Measurements from ENCODE around the gene PTEN.

The PTEN gene

DNA sequence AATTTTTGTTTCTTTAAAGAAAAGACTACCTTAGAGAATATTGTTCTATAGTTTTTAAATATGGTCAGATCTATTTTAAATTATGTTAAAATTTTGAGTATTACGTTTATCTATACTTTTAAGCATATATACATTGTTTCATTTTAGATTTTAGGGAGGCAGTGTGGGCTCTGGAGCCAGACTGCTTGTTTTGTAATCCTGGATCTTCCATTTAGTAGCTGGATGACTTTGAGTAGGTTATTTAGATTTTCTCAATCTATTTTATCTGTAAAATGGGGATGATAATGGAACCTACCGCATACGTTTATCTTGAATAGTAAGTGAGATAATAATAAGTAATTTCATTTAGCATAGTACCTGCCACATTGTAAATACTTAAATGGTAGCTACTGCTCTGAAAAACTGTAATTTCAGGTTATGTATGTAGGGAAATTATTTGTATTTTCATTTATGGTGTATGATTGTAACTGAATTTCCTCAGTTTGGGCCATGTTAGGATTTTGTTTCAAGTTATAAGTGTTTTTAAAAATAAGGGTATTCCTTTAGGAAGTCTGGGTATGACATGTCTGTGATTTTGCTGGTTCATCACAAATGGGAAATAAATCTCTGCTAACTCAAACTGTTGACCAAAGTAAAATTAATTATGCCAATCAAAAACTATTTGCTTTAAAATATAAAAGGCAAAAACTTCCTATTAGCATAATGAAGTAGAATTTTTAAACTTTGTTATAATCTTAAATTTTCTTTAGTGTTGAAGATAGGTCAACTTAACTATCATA lies 6.5 kb downstream of the PTEN start:
- Histone ChIP-seq H3K4me2 (ENCODE audit: low read length) (no peak overlapping the region), H2BK5ac (ENCODE audit: low read depth, low read length, poor library complexity) (no peak overlapping the region), H4K8ac (ENCODE audit: low read depth, low read length) (no peak overlapping the region), H2AK5ac (ENCODE audit: low read length) (no peak overlapping the region), H3K9me3 (ENCODE audit: insufficient read depth, low read depth, low read length) (no peaks in the 10 kb centered on the region), H3K23ac (ENCODE audit: low read length) (no peak overlapping the region), H3K4ac (ENCODE audit: low read depth, low read length) (no peak overlapping the region), H3K79me1 (ENCODE audit: low read length) (no peaks in the 10 kb centered on the region), H4K91ac (ENCODE audit: low read depth, low read length) (no peak overlapping the region), H4K12ac (ENCODE audit: low read depth, low read length) (no peak overlapping the region), H3K4me3 (ENCODE audit: low read depth, low read length) (no peak overlapping the region), H2BK12ac (ENCODE audit: low read length) (no peak overlapping the region), H3K27ac (ENCODE audit: low read depth, low read length) (no peak overlapping the region), H3K14ac (ENCODE audit: low read length) (no peak overlapping the region), H3K27me3 (ENCODE audit: insufficient read depth, low read length) (no peaks in the 10 kb centered on the region), H3K79me2 (ENCODE audit: control insufficient read depth, insufficient read depth, low read length, poor library complexity) (peaks cover 7% of the 10 kb centered on the region), H3K4me1 (ENCODE audit: control insufficient read depth in 1 of 2, insufficient read depth in 2 of 2, low read length in 2 of 2) (no peaks in the 10 kb centered on the region), H2BK120ac (ENCODE audit: insufficient read depth, low read length, poor library complexity) (no peak overlapping the region), H3K18ac (ENCODE audit: low read length) (no peak overlapping the region), H2AFZ (ENCODE audit: insufficient read depth, low read length, poor library complexity) (no peak overlapping the region), H3K9ac (ENCODE audit: low read length) (no peak overlapping the region), H3K36me3 (ENCODE audit: control insufficient read depth in 1 of 2, insufficient read depth in 2 of 2, low read length in 2 of 2) (no peaks in the 10 kb centered on the region)
- no peak for DNase-seq
- no CpG with 5 or more reads among the region's 3 CpGs for WGBS (ENCODE audit: extremely low coverage, insufficient coverage, insufficient read length)

DNA sequence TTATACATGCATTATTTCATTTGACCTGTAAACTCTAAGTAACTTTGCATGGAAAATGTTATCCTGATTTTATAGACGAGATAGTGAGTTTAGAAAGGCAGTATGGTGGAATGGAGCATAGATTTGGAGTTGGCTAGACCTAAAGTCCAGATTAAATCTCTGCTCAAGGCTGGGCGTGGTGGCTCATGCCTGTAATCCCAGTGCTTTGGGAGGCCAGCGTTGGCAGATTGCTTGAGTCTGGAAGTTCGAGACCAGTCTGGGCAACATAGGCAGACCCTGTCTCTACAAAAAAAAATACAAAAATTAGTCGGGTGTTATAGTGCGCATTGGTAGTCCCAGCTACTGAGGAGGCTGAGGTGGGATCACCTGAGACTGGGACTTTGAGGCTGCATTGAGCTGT lies 9.4 kb downstream of the PTEN start:
- no peak overlapping the region for H4K12ac ChIP-seq (ENCODE audit: low read depth, low read length)
- H3K4me2 ChIP-seq (ENCODE audit: low read length) = no peak overlapping the region
- no peaks in the 10 kb centered on the region for H3K79me1 ChIP-seq (ENCODE audit: low read length)
- H2BK5ac ChIP-seq (ENCODE audit: low read depth, low read length, poor library complexity) = no peak overlapping the region
- peak overlapping the region; percentile 76 for H3K4ac ChIP-seq (ENCODE audit: low read depth, low read length)
- no peak overlapping the region for H3K9ac ChIP-seq (ENCODE audit: low read length)
- no peak overlapping the region for H3K4me3 ChIP-seq (ENCODE audit: low read depth, low read length)
- H2BK120ac ChIP-seq (ENCODE audit: insufficient read depth, low read length, poor library complexity) = no peak overlapping the region
- H3K27ac ChIP-seq (ENCODE audit: low read depth, low read length) = no peak overlapping the region
- H3K18ac ChIP-seq (ENCODE audit: low read length) = no peak overlapping the region
- no peaks in the 10 kb centered on the region for H3K36me3 ChIP-seq (ENCODE audit: control insufficient read depth in 1 of 2, insufficient read depth in 2 of 2, low read length in 2 of 2)
- H4K8ac ChIP-seq (ENCODE audit: low read depth, low read length) = no peak overlapping the region
- no peak for DNase-seq
- H2AFZ ChIP-seq (ENCODE audit: insufficient read depth, low read length, poor library complexity) = no peak overlapping the region
- no peak overlapping the region for H3K23ac ChIP-seq (ENCODE audit: low read length)
- no peaks in the 10 kb centered on the region for H3K27me3 ChIP-seq (ENCODE audit: insufficient read depth, low read length)
- H3K9me3 ChIP-seq (ENCODE audit: insufficient read depth, low read depth, low read length) = no peaks in the 10 kb centered on the region
- H2AK5ac ChIP-seq (ENCODE audit: low read length) = no peak overlapping the region
- no peak overlapping the region for H2BK12ac ChIP-seq (ENCODE audit: low read length)
- H3K14ac ChIP-seq (ENCODE audit: low read length) = no peak overlapping the region
- H3K79me2 ChIP-seq (ENCODE audit: control insufficient read depth, insufficient read depth, low read length, poor library complexity) = peaks cover 7% of the 10 kb centered on the region
- WGBS (ENCODE audit: extremely low coverage, insufficient coverage, insufficient read length) = no CpG with 5 or more reads among the region's 6 CpGs
- H3K4me1 ChIP-seq (ENCODE audit: control insufficient read depth in 1 of 2, insufficient read depth in 2 of 2, low read length in 2 of 2) = no peaks in the 10 kb centered on the region
- no peak overlapping the region for H4K91ac ChIP-seq (ENCODE audit: low read depth, low read length)

DNA sequence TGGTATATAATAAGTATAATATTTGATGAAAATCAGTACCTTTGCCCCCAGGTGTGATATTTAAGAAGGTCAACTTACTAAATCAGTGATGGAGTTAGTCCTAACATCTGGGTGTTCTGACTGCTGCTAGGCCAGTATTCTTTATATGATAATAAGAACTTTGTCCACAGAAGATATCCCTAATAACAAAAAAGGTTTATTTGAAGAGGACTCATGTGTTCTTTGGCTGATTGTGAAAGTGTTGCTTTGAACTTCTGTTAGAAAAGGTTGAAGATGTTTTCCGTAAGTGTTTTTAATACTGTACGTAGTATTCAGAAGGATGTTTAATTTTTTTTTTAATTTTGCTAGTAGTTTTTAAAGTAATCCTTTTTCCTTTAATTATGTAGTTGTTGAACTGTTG lies 10.2 kb downstream of the PTEN start:
- Histone ChIP-seq H3K9me3 (ENCODE audit: insufficient read depth, low read depth, low read length) (no peaks in the 10 kb centered on the region), H2BK12ac (ENCODE audit: low read length) (no peak overlapping the region), H2AFZ (ENCODE audit: insufficient read depth, low read length, poor library complexity) (no peak overlapping the region), H3K4me3 (ENCODE audit: low read depth, low read length) (no peak overlapping the region), H3K4me2 (ENCODE audit: low read length) (no peak overlapping the region), H3K36me3 (ENCODE audit: control insufficient read depth in 1 of 2, insufficient read depth in 2 of 2, low read length in 2 of 2) (no peaks in the 10 kb centered on the region), H4K8ac (ENCODE audit: low read depth, low read length) (no peak overlapping the region), H3K79me1 (ENCODE audit: low read length) (no peaks in the 10 kb centered on the region), H3K14ac (ENCODE audit: low read length) (no peak overlapping the region), H3K23ac (ENCODE audit: low read length) (no peak overlapping the region), H3K27ac (ENCODE audit: low read depth, low read length) (no peak overlapping the region), H3K79me2 (ENCODE audit: control insufficient read depth, insufficient read depth, low read length, poor library complexity) (peaks cover 7% of the 10 kb centered on the region), H3K4me1 (ENCODE audit: control insufficient read depth in 1 of 2, insufficient read depth in 2 of 2, low read length in 2 of 2) (no peaks in the 10 kb centered on the region), H2BK5ac (ENCODE audit: low read depth, low read length, poor library complexity) (no peak overlapping the region), H2BK120ac (ENCODE audit: insufficient read depth, low read length, poor library complexity) (no peak overlapping the region), H3K18ac (ENCODE audit: low read length) (no peak overlapping the region), H3K27me3 (ENCODE audit: insufficient read depth, low read length) (no peaks in the 10 kb centered on the region), H4K12ac (ENCODE audit: low read depth, low read length) (no peak overlapping the region), H2AK5ac (ENCODE audit: low read length) (no peak overlapping the region), H4K91ac (ENCODE audit: low read depth, low read length) (no peak overlapping the region), H3K9ac (ENCODE audit: low read length) (no peak overlapping the region), H3K4ac (ENCODE audit: low read depth, low read length) (no peak overlapping the region)
- no peak for DNase-seq
- no CpG with 5 or more reads among the region's 2 CpGs for WGBS (ENCODE audit: extremely low coverage, insufficient coverage, insufficient read length)

DNA sequence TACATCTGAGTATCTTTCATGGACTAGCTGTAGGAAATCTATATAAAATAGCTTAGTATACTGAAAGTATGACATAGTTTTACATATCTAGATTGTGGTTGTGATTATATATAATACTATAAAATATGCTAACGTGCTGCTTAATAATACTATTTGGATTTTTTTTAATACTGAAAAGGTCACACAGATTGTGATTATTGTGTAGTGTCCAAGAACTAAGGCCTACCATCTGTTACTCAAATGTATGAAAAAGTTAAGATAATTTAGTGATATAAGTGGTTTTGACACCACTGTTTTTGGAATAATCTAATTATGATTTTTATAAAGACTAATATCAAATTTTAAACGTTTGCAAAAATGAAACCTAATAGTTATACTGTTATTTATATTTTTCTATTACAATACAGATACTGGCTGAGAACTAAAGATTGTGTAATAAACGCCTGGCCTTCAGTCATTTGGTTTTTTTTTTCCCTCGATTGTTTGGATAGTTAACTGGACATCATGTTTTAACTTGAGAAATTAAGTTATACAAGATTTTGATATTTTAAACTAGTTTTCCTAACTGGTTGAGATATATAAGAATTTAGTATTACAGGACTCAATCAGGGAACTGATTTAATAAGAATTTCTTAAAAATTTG lies 12.6 kb downstream of the PTEN start:
- no peak overlapping the region for H2BK12ac ChIP-seq (ENCODE audit: low read length)
- H2BK120ac ChIP-seq (ENCODE audit: insufficient read depth, low read length, poor library complexity) = no peak overlapping the region
- H3K23ac ChIP-seq (ENCODE audit: low read length) = no peak overlapping the region
- H3K4me3 ChIP-seq (ENCODE audit: low read depth, low read length) = no peak overlapping the region
- no peak overlapping the region for H4K12ac ChIP-seq (ENCODE audit: low read depth, low read length)
- no peak overlapping the region for H4K91ac ChIP-seq (ENCODE audit: low read depth, low read length)
- H3K79me1 ChIP-seq (ENCODE audit: low read length) = no peaks in the 10 kb centered on the region
- H2BK5ac ChIP-seq (ENCODE audit: low read depth, low read length, poor library complexity) = no peak overlapping the region
- no peak overlapping the region for H3K18ac ChIP-seq (ENCODE audit: low read length)
- H2AK5ac ChIP-seq (ENCODE audit: low read length) = no peak overlapping the region
- H3K4ac ChIP-seq (ENCODE audit: low read depth, low read length) = no peak overlapping the region
- H3K79me2 ChIP-seq (ENCODE audit: control insufficient read depth, insufficient read depth, low read length, poor library complexity) = peaks cover 4% of the 10 kb centered on the region
- no peak overlapping the region for H4K8ac ChIP-seq (ENCODE audit: low read depth, low read length)
- H3K9me3 ChIP-seq (ENCODE audit: insufficient read depth, low read depth, low read length) = no peaks in the 10 kb centered on the region
- H3K4me1 ChIP-seq (ENCODE audit: control insufficient read depth in 1 of 2, insufficient read depth in 2 of 2, low read length in 2 of 2) = no peaks in the 10 kb centered on the region
- H3K27me3 ChIP-seq (ENCODE audit: insufficient read depth, low read length) = no peaks in the 10 kb centered on the region
- no peak for DNase-seq
- H2AFZ ChIP-seq (ENCODE audit: insufficient read depth, low read length, poor library complexity) = no peak overlapping the region
- no peaks in the 10 kb centered on the region for H3K36me3 ChIP-seq (ENCODE audit: control insufficient read depth in 1 of 2, insufficient read depth in 2 of 2, low read length in 2 of 2)
- WGBS (ENCODE audit: extremely low coverage, insufficient coverage, insufficient read length) = no CpG with 5 or more reads among the region's 4 CpGs
- H3K27ac ChIP-seq (ENCODE audit: low read depth, low read length) = no peak overlapping the region
- H3K14ac ChIP-seq (ENCODE audit: low read length) = no peak overlapping the region
- H3K9ac ChIP-seq (ENCODE audit: low read length) = no peak overlapping the region
- no peak overlapping the region for H3K4me2 ChIP-seq (ENCODE audit: low read length)

Measured in trophoblast cell (in vitro differentiated cells and primary cell).